Fibroblast of lung (primary cell): Measurements from ENCODE around the gene RNF19B.

Experiments used
- EZH2 ChIP-seq: IDR thresholded peaks from 2 replicates; pipeline ENCODE4 v1.5.1; 2012; ENCODE audit warnings: low read length, control low read depth, mild to moderate bottlenecking; ENCODE audit errors: missing control alignments
- TF ChIP-seq, protein P1 (sequence below), 2 donors: IDR thresholded peaks in 1 of 2; conservative IDR thresholded peaks in 1 of 2; 1 replicate in 1 of 2; 2 replicates in 1 of 2; pipeline ENCODE4 v1.5.1; 2011 to 2012; ENCODE audit warnings: low read length in 2 of 2, control low read depth in 1 of 2, inconsistent platforms in 1 of 2, low read depth in 1 of 2, mild to moderate bottlenecking in 1 of 2

DNA sequence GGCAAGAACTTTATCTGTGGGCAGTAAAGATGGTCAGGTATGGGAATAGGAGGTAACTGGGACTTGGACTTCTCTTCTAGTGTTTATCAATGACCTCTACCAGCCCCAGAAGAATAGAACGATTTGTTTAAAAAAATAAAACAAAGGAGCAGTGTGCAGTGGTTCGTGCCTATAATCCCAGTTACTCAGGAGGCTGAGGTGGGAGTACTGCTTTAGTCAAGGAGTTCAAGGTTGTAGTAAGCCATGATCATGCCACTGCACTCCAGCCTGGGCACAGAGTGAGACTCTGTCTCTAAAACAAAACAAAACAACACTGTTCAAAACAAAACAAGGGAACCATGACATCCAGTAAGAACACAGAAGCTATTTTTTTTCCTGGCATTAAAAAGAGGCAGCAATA is 4.3 kb downstream of the RNF19B start:
- TF ChIP-seq, protein P1, sequence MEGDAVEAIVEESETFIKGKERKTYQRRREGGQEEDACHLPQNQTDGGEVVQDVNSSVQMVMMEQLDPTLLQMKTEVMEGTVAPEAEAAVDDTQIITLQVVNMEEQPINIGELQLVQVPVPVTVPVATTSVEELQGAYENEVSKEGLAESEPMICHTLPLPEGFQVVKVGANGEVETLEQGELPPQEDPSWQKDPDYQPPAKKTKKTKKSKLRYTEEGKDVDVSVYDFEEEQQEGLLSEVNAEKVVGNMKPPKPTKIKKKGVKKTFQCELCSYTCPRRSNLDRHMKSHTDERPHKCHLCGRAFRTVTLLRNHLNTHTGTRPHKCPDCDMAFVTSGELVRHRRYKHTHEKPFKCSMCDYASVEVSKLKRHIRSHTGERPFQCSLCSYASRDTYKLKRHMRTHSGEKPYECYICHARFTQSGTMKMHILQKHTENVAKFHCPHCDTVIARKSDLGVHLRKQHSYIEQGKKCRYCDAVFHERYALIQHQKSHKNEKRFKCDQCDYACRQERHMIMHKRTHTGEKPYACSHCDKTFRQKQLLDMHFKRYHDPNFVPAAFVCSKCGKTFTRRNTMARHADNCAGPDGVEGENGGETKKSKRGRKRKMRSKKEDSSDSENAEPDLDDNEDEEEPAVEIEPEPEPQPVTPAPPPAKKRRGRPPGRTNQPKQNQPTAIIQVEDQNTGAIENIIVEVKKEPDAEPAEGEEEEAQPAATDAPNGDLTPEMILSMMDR (conservative IDR thresholded peaks at IDR 0.05 in 1 of 2, IDR thresholded peaks at IDR 0.05 in 1 of 2; ENCODE audit: low read depth in 1 of 2, low read length in 2 of 2): no peak
- TF ChIP-seq EZH2: no peak
